ENCODE measurements around the gene ENDOU. TPM values are rescaled to one million over a fixed set of nuclear protein-coding genes. Genes with fewer than 3 reads are reported as not detected.

The ENDOU gene
- total RNA-seq, 1 experiment from 2014 or later = not detected

GRCh38 chr12:47763481-47764346 lies 38.4 kb upstream of the ENDOU start (continued):
- TF ChIP-seq ATF3 (IDR thresholded peaks at IDR 0.05) (no peak), RAD21 (IDR thresholded peaks at IDR 0.05; ENCODE audit: low read depth) (no peak), POLR2AphosphoS5 (IDR thresholded peaks at IDR 0.05; ENCODE audit: low read depth, low read length) (no peak), EZH2phosphoT487 (IDR thresholded peaks at IDR 0.05; ENCODE audit: borderline replicate concordance) (no peak), JUND (IDR thresholded peaks at IDR 0.05) (no peak), CEBPB (IDR thresholded peaks at IDR 0.05; ENCODE audit: low read depth) (no peak), SIN3A (IDR thresholded peaks at IDR 0.05; ENCODE audit: low read depth) (no peak), EZH2 (IDR thresholded peaks at IDR 0.05) (no peak)

- no peaks in the 10 kb centered on the region for H3K9me2 ChIP-seq (ENCODE audit: insufficient read depth)
- ATAC-seq = no peak
- intact Hi-C loops (cut with micrococcal nuclease) = no loop called here
- peaks cover 12 to 26% of the 10 kb centered on the region in 2 experiments; a peak in 3 of 4 replicates for H3K4me1 ChIP-seq (ENCODE audit: control insufficient read depth in 1 of 2, insufficient read depth in 2 of 2, low read length in 2 of 2)
- H2AFZ ChIP-seq (ENCODE audit: low read depth, low read length, poor library complexity, severe bottlenecking) = no peak overlapping the region
- no peak for DNase-seq (ENCODE audit: low read depth, low spot score)
- ChIA-PET CTCF (interaction anchor here (0.7 to 1.3 kb wide), 2 partner anchors 19 to 20 kb away, joined by 3 read pairs; no protein-coding TSS in a partner anchor), RAD21 (ENCODE audit: low non-redundant PET in 1 of 2, low total read pairs in 2 of 2, uncharacterized antibody in 2 of 2, unreplicated experiment in 2 of 2) (no interaction called here), POLR2A (interaction anchor here (0.8 kb wide), 1 partner anchor 19 kb away, joined by 5 read pairs; no protein-coding TSS in a partner anchor)
- no peaks in the 10 kb centered on the region for H4K20me1 ChIP-seq (ENCODE audit: insufficient read depth)
- no peak for TF ChIP-seq CBX3 (IDR thresholded peaks at IDR 0.05; ENCODE audit: low read depth)
- TF ChIP-seq REST (IDR thresholded peaks at IDR 0.05; ENCODE audit: low read depth) = no peak
- TF ChIP-seq RAD21 (IDR thresholded peaks at IDR 0.05; ENCODE audit: low read depth) = no peak
- no peak for TF ChIP-seq ELF1 (IDR thresholded peaks at IDR 0.05; ENCODE audit: borderline replicate concordance, low read depth)
- no peaks in the 10 kb centered on the region for H3K27me3 ChIP-seq (ENCODE audit: insufficient read depth, low read length)
- H3K4me3 ChIP-seq (replicated peaks in 1 of 2; ENCODE audit: low read depth in 1 of 2, low read length in 2 of 2) = no peak overlapping the region
- no peak overlapping the region for H3K9ac ChIP-seq (ENCODE audit: low read length)
- no peak overlapping the region for H3K4me2 ChIP-seq (ENCODE audit: low read length)
- no peak overlapping the region for H3K27ac ChIP-seq (ENCODE audit: low read depth, low read length)
- no peaks in the 10 kb centered on the region for H3K9me3 ChIP-seq (ENCODE audit: control insufficient read depth in 1 of 2, insufficient read depth in 1 of 2, low read depth in 1 of 2, low read length in 2 of 2)
- BruUV-seq (replicated peaks) = no TSS peak
- no peaks in the 10 kb centered on the region for H3K79me2 ChIP-seq (ENCODE audit: insufficient read depth, low read length)
- no peaks in the 10 kb centered on the region for H3K36me3 ChIP-seq (ENCODE audit: control insufficient read depth in 1 of 2, insufficient read depth in 2 of 2, low read length in 2 of 2)
Observed at GRCh38 chr12:47762850-47763465, 37.7 kb upstream of the ENDOU start.
